H1 (cell line): Measurements from ENCODE around the gene ANK3. TPM values are rescaled to one million over a fixed set of nuclear protein-coding genes. Genes with fewer than 3 reads are reported as not detected.
A peak's percentile ranks its signal among the peaks of the same experiment; 100 is the strongest.

Experiments
- CTCF ChIA-PET: fragments of 300-600 bp; sonication (Branson Sonifier 250); formaldehyde crosslinking; loops from one replicate; lab custom pipeline; 2021; ENCODE audit not compliant: partially characterized antibody; lab: Charles Lee
- POLR2A ChIA-PET: fragments of 300-600 bp; sonication (Branson Sonifier 250); formaldehyde crosslinking; loops from one replicate; lab custom pipeline; 2021; ENCODE audit warnings: inconsistent platforms; ENCODE audit not compliant: partially characterized antibody; lab: Charles Lee
- DNase-seq, 2 experiments: peaks; one replicate each; pipeline versions ENCODE4 v3.0.0 to v3.0.0-alpha.2; 2010 to 2022; ENCODE audit warnings: low spot score in 2 of 2, low read depth in 1 of 2, mixed read lengths in 1 of 2
- FAIRE-seq: peaks from 2 replicates; lab custom pipeline; 2011; peaks lifted over from hg19 to GRCh38; lab: Jason Lieb, UNC
- H2AFZ ChIP-seq: 2 replicates; pipeline ENCODE4 v1.8.1; 2012; ENCODE audit warnings: low read length, inconsistent platforms
- H2AK5ac ChIP-seq: 2 replicates; pipeline ENCODE4 v1.6.1; 2013; ENCODE audit warnings: low read depth, low read length
- H2BK120ac ChIP-seq: replicated peaks from 2 replicates; pipeline ENCODE3; 2013; ENCODE audit warnings: low read depth, low read length, inconsistent platforms
- H2BK12ac ChIP-seq: 2 replicates; pipeline ENCODE4 v1.6.1; 2013; ENCODE audit warnings: low read depth, low read length
- H2BK15ac ChIP-seq: 2 replicates; pipeline ENCODE4 v1.6.1; 2013; ENCODE audit warnings: low read length
- H2BK20ac ChIP-seq: 2 replicates; pipeline ENCODE4 v1.6.1; 2013; ENCODE audit warnings: low read length
- H2BK5ac ChIP-seq: 2 replicates; pipeline ENCODE4 v1.6.1; 2013; ENCODE audit warnings: low read depth, low read length
- H3K14ac ChIP-seq: 2 replicates; pipeline ENCODE4 v1.6.1; 2013; ENCODE audit warnings: inconsistent platforms; ENCODE audit not compliant: insufficient read length
- H3K18ac ChIP-seq: 2 replicates; pipeline ENCODE4 v1.6.1; 2013; ENCODE audit warnings: low read length; ENCODE audit errors: extremely low read depth
- H3K23ac ChIP-seq: 2 replicates; pipeline ENCODE4 v1.6.1; 2013; ENCODE audit warnings: inconsistent platforms; ENCODE audit not compliant: insufficient read length
- H3K23me2 ChIP-seq: 2 replicates; pipeline ENCODE4 v1.6.1; 2013; ENCODE audit warnings: low read depth, low read length
- H3K27ac ChIP-seq: 2 replicates; pipeline ENCODE4 v1.6.1; 2011; ENCODE audit warnings: low read depth, low read length, inconsistent platforms
- H3K27me3 ChIP-seq, 4 experiments: replicated peaks in 1 of 4; 1 replicate in 1 of 4; 2 replicates in 3 of 4; pipeline versions ENCODE4 v1.6.1 to v1.8.1; 2011 to 2013; ENCODE audit warnings: low read length in 3 of 4, mild to moderate bottlenecking in 3 of 4, inconsistent platforms in 2 of 4, mixed read lengths in 2 of 4, moderate library complexity in 1 of 4; ENCODE audit not compliant: control insufficient read depth in 3 of 4, insufficient read depth in 3 of 4; ENCODE audit errors: extremely low read depth in 1 of 4
- H3K36me3 ChIP-seq, 4 experiments: 2 replicates each; pipeline versions ENCODE4 v1.6.1 to v1.8.1; 2011 to 2013; ENCODE audit warnings: mild to moderate bottlenecking in 4 of 4, low read length in 3 of 4, moderate library complexity in 2 of 4, control low read depth in 1 of 4, inconsistent platforms in 1 of 4; ENCODE audit not compliant: insufficient read depth in 4 of 4, control insufficient read depth in 2 of 4
- H3K4ac ChIP-seq: replicated peaks from 2 replicates; pipeline ENCODE3; 2013; ENCODE audit warnings: low read length, low read depth, mixed read lengths, inconsistent platforms; ENCODE audit not compliant: insufficient read length
- H3K4me1 ChIP-seq, 4 experiments: replicated peaks in 1 of 4; 1 replicate in 1 of 4; 2 replicates in 3 of 4; pipeline versions ENCODE4 v1.6.1 to v1.8.1; 2011 to 2013; ENCODE audit warnings: low read length in 3 of 4, inconsistent platforms in 2 of 4, mixed read lengths in 1 of 4; ENCODE audit not compliant: insufficient read depth in 4 of 4, control insufficient read depth in 3 of 4
- H3K4me2 ChIP-seq, 2 experiments: 2 replicates each; pipeline versions ENCODE4 v1.6.1 to v1.8.1; 2011 to 2013; ENCODE audit warnings: low read depth in 2 of 2, low read length in 2 of 2, control low read depth in 1 of 2, inconsistent platforms in 1 of 2, mild to moderate bottlenecking in 1 of 2; ENCODE audit not compliant: insufficient read depth in 1 of 2
- H3K4me3 ChIP-seq, 4 experiments: fragments of 200-600, 300-600 bp in 1 of 4; sonication (generic), shearing (Covaris generic), sonication (Bioruptor Twin) in 1 of 4; 2 replicates each; pipeline versions ENCODE4 v1.5.1 to v1.8.1; 2011 to 2016; ENCODE audit warnings: low read length in 4 of 4, low read depth in 3 of 4, control low read depth in 2 of 4, inconsistent platforms in 2 of 4, mild to moderate bottlenecking in 2 of 4, mixed read lengths in 1 of 4, moderate library complexity in 1 of 4; ENCODE audit not compliant: insufficient read depth in 2 of 4; ENCODE audit errors: extremely low read depth in 1 of 4
- H3K56ac ChIP-seq: replicated peaks from 2 replicates; pipeline ENCODE3; 2013; ENCODE audit warnings: low read depth, mild to moderate bottlenecking, mixed read lengths, low read length, inconsistent platforms; ENCODE audit not compliant: insufficient read length
- H3K79me1 ChIP-seq: 2 replicates; pipeline ENCODE4 v1.6.1; 2013; ENCODE audit warnings: low read depth, low read length, control low read depth
- H3K79me2 ChIP-seq, 2 experiments: 2 replicates each; pipeline versions ENCODE4 v1.6.1 to v1.8.1; 2012 to 2013; ENCODE audit warnings: low read length in 2 of 2, mild to moderate bottlenecking in 2 of 2, inconsistent platforms in 1 of 2; ENCODE audit not compliant: insufficient read depth in 2 of 2, control insufficient read depth in 1 of 2
- H3K9ac ChIP-seq, 4 experiments: replicated peaks in 1 of 4; 1 replicate in 1 of 4; 2 replicates in 3 of 4; pipeline versions ENCODE4 v1.6.1 to v1.8.1; 2011 to 2013; ENCODE audit warnings: low read depth in 3 of 4, low read length in 3 of 4, control low read depth in 2 of 4, mild to moderate bottlenecking in 2 of 4, moderate library complexity in 2 of 4, inconsistent platforms in 1 of 4; ENCODE audit errors: extremely low read depth in 1 of 4
- H3K9me3 ChIP-seq, 2 experiments: 2 replicates each; pipeline versions ENCODE4 v1.6.1 to v1.8.1; 2012 to 2013; ENCODE audit warnings: mild to moderate bottlenecking in 2 of 2, moderate library complexity in 2 of 2, control low read depth in 1 of 2, inconsistent platforms in 1 of 2, low read depth in 1 of 2, low read length in 1 of 2, mixed read lengths in 1 of 2; ENCODE audit not compliant: insufficient read depth in 2 of 2
- H4K20me1 ChIP-seq, 2 experiments: replicated peaks in 1 of 2; 2 replicates each; pipeline versions ENCODE3 to v1.8.1; 2011 to 2013; ENCODE audit warnings: inconsistent platforms in 2 of 2, low read length in 2 of 2, mild to moderate bottlenecking in 1 of 2; ENCODE audit not compliant: insufficient read depth in 2 of 2, control insufficient read depth in 1 of 2
- H4K5ac ChIP-seq: 2 replicates; pipeline ENCODE4 v1.6.1; 2013; ENCODE audit warnings: low read length, low read depth, mixed read lengths, inconsistent platforms; ENCODE audit not compliant: insufficient read length
- H4K8ac ChIP-seq: 2 replicates; pipeline ENCODE4 v1.8.0; 2013; ENCODE audit warnings: mild to moderate bottlenecking, moderate library complexity, low read length, inconsistent platforms; ENCODE audit not compliant: insufficient read depth; ENCODE audit errors: extremely low read depth
- H4K91ac ChIP-seq: replicated peaks from 2 replicates; pipeline ENCODE3; 2013; ENCODE audit warnings: low read length, mixed read lengths, inconsistent platforms; ENCODE audit not compliant: insufficient read length
- CEBPB ChIP-seq: IDR thresholded peaks from 2 replicates; pipeline ENCODE4 v1.6.1; 2012; ENCODE audit warnings: low read depth, low read length
- KDM1A ChIP-seq: fragments of 200-600, 300-600 bp; sonication (generic); IDR thresholded peaks from 2 replicates; pipeline ENCODE4 v1.7.1; 2016; ENCODE audit warnings: mild to moderate bottlenecking, low read length, borderline replicate concordance
- NANOG ChIP-seq: IDR thresholded peaks from 2 replicates; pipeline ENCODE4 v1.6.1; 2011; ENCODE audit warnings: low read length, low read depth, mild to moderate bottlenecking, inconsistent platforms; ENCODE audit not compliant: insufficient read depth, poor library complexity, severe bottlenecking
- POU5F1 ChIP-seq: IDR thresholded peaks from 2 replicates; pipeline ENCODE4 v1.6.1; 2011; ENCODE audit warnings: low read depth, mild to moderate bottlenecking, low read length, moderate library complexity
- USF2 ChIP-seq: IDR thresholded peaks from 2 replicates; pipeline ENCODE4 v1.6.1; 2011; ENCODE audit warnings: low read length, improper control_type of control experiment
- WGBS, 2 experiments: shearing (Covaris generic) in 1 of 2; methylation state at CpG; one replicate each; pipeline versions ENCODE4 v1.1.6 to v1.1.7; 2013 to 2015; ENCODE audit warnings: low lambda C conversion rate in 2 of 2, mixed read lengths in 2 of 2, inconsistent platforms in 1 of 2, low coverage in 1 of 2, missing lambda C conversion rate in 1 of 2; ENCODE audit not compliant: insufficient replicate concordance in 2 of 2, insufficient coverage in 1 of 2, insufficient read length in 1 of 2; ENCODE audit errors: extremely low coverage in 1 of 2, missing lambda C conversion rate in 1 of 2; 5-methylcytosine and 5-hydroxymethylcytosine counted together
- polyA plus RNA-seq, 7 experiments: library from polyadenylated mRNA; depleted of rRNA in 3 of 7; stranded (reverse) in 5 of 7; unstranded in 2 of 7; fragments of >200 nt in 5 of 7; fragments of 200-250 nt in 2 of 7; gene quantifications; 1 replicate in 5 of 7; 2 replicates in 1 of 7; 4 replicates in 1 of 7; pipeline versions ENCODE4 v1.2.1 to v1.2.3, GENCODE V29; 2011 to 2013; ENCODE audit warnings: missing spikeins in 2 of 7, mixed read lengths in 2 of 7
- total RNA-seq: library from RNA; stranded (reverse); fragmentation: NEBNext Ultra II Directional; extraction: Animal tissue kit (Norgen Biotek cat#: 25700); gene quantifications from 2 replicates; pipeline ENCODE4 v1.2.1, GENCODE V29; 2021
- TF ChIP-seq, protein P1 (sequence below): IDR thresholded peaks from 2 replicates; pipeline ENCODE4 v1.6.1; 2012; ENCODE audit warnings: inconsistent platforms

Gene ANK3
- total and polyA plus RNA-seq, 2 of the 8 experiments (the other 6 are each of a cell fraction or from before 2014, with no cell fraction given), result 18.1 to 67.9 TPM

- Histone ChIP-seq H3K18ac (no peak overlapping the region), H3K4me1 (peaks cover 3 to 8% (median 6%) of the 10 kb centered on the region in 4 experiments; a peak in 4 of 7 replicates), H2AFZ (no peak overlapping the region), H3K4ac (no peak overlapping the region), H3K79me2 (no peaks in the 10 kb centered on the region), H2BK15ac (no peak overlapping the region), H2BK12ac (0 out of 2 replicates have a peak overlapping the region, but pooled peaks have one; percentile 3), H3K14ac (no peak overlapping the region), H3K23me2 (no peaks in the 10 kb centered on the region), H2BK120ac (peak overlapping the region; percentile 6), H4K91ac (no peak overlapping the region), H3K23ac (no peak overlapping the region), H3K27ac (no peak overlapping the region), H2BK5ac (no peak overlapping the region)
- WGBS, 2 experiments, result 54% methylated on average over 2 of the region's 2 CpGs; no CpG with 5 or more reads in 1 of the 2 experiments
- peak; percentile 69 for FAIRE-seq
- CTCF ChIA-PET, result interaction anchor here (1.0 to 4.4 kb wide), 3 partner anchors 9 to 38 kb away, joined by 3 to 18 read pairs (median 3); no protein-coding TSS in a partner anchor
- TF ChIP-seq CEBPB (peak; percentile 83), KDM1A (no peak), USF2 (no peak), POU5F1 (peak; percentile 64; the same call in 1 of the 2 replicates), NANOG (no peak)
- TF ChIP-seq, protein P1, sequence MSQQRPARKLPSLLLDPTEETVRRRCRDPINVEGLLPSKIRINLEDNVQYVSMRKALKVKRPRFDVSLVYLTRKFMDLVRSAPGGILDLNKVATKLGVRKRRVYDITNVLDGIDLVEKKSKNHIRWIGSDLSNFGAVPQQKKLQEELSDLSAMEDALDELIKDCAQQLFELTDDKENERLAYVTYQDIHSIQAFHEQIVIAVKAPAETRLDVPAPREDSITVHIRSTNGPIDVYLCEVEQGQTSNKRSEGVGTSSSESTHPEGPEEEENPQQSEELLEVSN, result no peak
- TF ChIP-seq, all 59 proteins: peak for 2
- POLR2A ChIA-PET, result no interaction called here
- no peaks in the 10 kb centered on the region for H4K20me1 ChIP-seq
- H4K5ac ChIP-seq, result no peak overlapping the region
- DNase-seq, result no peak
- no peak overlapping the region for H4K8ac ChIP-seq
- no peaks in the 10 kb centered on the region for H3K36me3 ChIP-seq
- H3K9me3 ChIP-seq, result no peaks in the 10 kb centered on the region
- no peaks in the 10 kb centered on the region for H3K79me1 ChIP-seq
- peak overlapping the region in 1 of 4 experiments; percentile 12; a peak in 1 of 8 replicates for H3K4me3 ChIP-seq
- H3K9ac ChIP-seq, result no peak overlapping the region
- H3K56ac ChIP-seq, result no peak overlapping the region
- no peak overlapping the region for H2BK20ac ChIP-seq
- no peak overlapping the region for H2AK5ac ChIP-seq
- H3K4me2 ChIP-seq, result peak overlapping the region; percentile 31 to 32; a peak in 2 of 4 replicates
- no peaks in the 10 kb centered on the region for H3K27me3 ChIP-seq
Observed at GRCh38 chr10:60338002-60338564, 51.6 kb downstream of the ANK3 start.
